ENCODE measurements around the gene NUAK1. TPM values are rescaled to one million over a fixed set of nuclear protein-coding genes. Genes with fewer than 3 reads are reported as not detected.

The NUAK1 gene
- total RNA-seq, 1 donor from 2014 or later, result not detected

GRCh38 chr12:106115440-106115839 lies 23.3 kb downstream of the NUAK1 start:
- ATAC-seq (ENCODE audit: low read depth) (no peak), DNase-seq (no peak)
- TF ChIP-seq CTCF (IDR thresholded peaks at IDR 0.05), result no peak
- H3K4me3 Mint-ChIP-seq, result no peak overlapping the region
- no peaks in the 10 kb centered on the region for H3K36me3 Mint-ChIP-seq (ENCODE audit: low read depth)
- H3K4me1 Mint-ChIP-seq, result no peaks in the 10 kb centered on the region
- peaks cover 19% of the 10 kb centered on the region for H3K27me3 Mint-ChIP-seq
- ChIA-PET CTCF (no interaction called here), POLR2A (no interaction called here)
- intact Hi-C loops (cut with micrococcal nuclease), result no loop called here
- no peaks in the 10 kb centered on the region for H3K9me3 Mint-ChIP-seq
- no peak overlapping the region for H3K27ac Mint-ChIP-seq

- no peaks in the 10 kb centered on the region for H3K9me3 Mint-ChIP-seq
- ChIA-PET POLR2A (no interaction called here), CTCF (no interaction called here)
- no peaks in the 10 kb centered on the region for H3K4me1 Mint-ChIP-seq
- intact Hi-C loops (cut with micrococcal nuclease), result no loop called here
- no peaks in the 10 kb centered on the region for H3K36me3 Mint-ChIP-seq (ENCODE audit: low read depth)
- H3K27ac Mint-ChIP-seq, result no peak overlapping the region
- H3K27me3 Mint-ChIP-seq, result peaks cover 26% of the 10 kb centered on the region
- ATAC-seq (ENCODE audit: low read depth), result no peak
- DNase-seq, result no peak
- TF ChIP-seq CTCF (IDR thresholded peaks at IDR 0.05), result no peak
- no peak overlapping the region for H3K4me3 Mint-ChIP-seq
These were observed 24.2 kb downstream of the NUAK1 start for GRCh38 chr12:106114447-106115068.

GRCh38 chr12:106113824-106114446 lies 24.8 kb downstream of the NUAK1 start:
- no peak for TF ChIP-seq CTCF (IDR thresholded peaks at IDR 0.05)
- ChIA-PET CTCF (no interaction called here), POLR2A (no interaction called here)
- H3K4me3 Mint-ChIP-seq, result no peak overlapping the region
- no peaks in the 10 kb centered on the region for H3K36me3 Mint-ChIP-seq (ENCODE audit: low read depth)
- no peaks in the 10 kb centered on the region for H3K4me1 Mint-ChIP-seq
- DNase-seq (no peak), ATAC-seq (ENCODE audit: low read depth) (no peak)
- no peaks in the 10 kb centered on the region for H3K9me3 Mint-ChIP-seq
- intact Hi-C loops (cut with micrococcal nuclease), result no loop called here
- peaks cover 28% of the 10 kb centered on the region for H3K27me3 Mint-ChIP-seq
- no peak overlapping the region for H3K27ac Mint-ChIP-seq

GRCh38 chr12:106113446-106113823 lies 25.3 kb downstream of the NUAK1 start:
- POLR2A ChIA-PET, result no interaction called here
- no peak for TF ChIP-seq CTCF (IDR thresholded peaks at IDR 0.05)
- no peak for ATAC-seq (ENCODE audit: low read depth)
- intact Hi-C loops (cut with micrococcal nuclease), result no loop called here
- no peak overlapping the region for H3K4me3 Mint-ChIP-seq
- H3K36me3 Mint-ChIP-seq (ENCODE audit: low read depth), result no peaks in the 10 kb centered on the region
- DNase-seq, result no peak
- CTCF ChIA-PET, result no interaction called here
- H3K27me3 Mint-ChIP-seq, result peaks cover 29% of the 10 kb centered on the region
- no peak overlapping the region for H3K27ac Mint-ChIP-seq
- no peaks in the 10 kb centered on the region for H3K4me1 Mint-ChIP-seq
- H3K9me3 Mint-ChIP-seq, result no peaks in the 10 kb centered on the region

DNA sequence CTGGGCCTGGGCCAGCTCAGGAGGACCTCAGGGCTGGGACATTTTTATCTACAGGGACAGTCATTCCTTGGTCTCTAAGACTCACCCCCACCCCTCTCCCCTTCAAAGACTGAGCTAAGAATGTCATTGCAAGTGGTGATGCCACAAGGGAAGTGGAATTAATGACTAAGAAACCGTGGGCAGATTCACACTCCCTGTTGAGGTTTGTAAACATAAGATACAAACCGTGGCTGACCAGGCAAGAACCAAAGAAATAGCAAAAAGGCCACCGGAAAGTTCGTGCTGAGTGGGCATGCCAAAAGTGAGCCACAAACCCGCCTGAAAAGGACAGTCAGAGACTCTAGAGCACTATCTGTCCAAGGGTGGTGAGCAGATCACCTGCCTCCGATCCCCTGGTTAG lies 25.7 kb downstream of the NUAK1 start:
- TF ChIP-seq CTCF (IDR thresholded peaks at IDR 0.05), result no peak
- Mint-ChIP-seq H3K9me3 (no peaks in the 10 kb centered on the region), H3K27me3 (peaks cover 29% of the 10 kb centered on the region), H3K4me1 (no peaks in the 10 kb centered on the region), H3K27ac (no peak overlapping the region), H3K4me3 (no peak overlapping the region), H3K36me3 (ENCODE audit: low read depth) (no peaks in the 10 kb centered on the region)
- ATAC-seq (ENCODE audit: low read depth), result no peak
- POLR2A ChIA-PET, result no interaction called here
- DNase-seq, result no peak
- intact Hi-C loops (cut with micrococcal nuclease), result no loop called here
- CTCF ChIA-PET, result no interaction called here
